T1000 (cell line): Measurements from ENCODE around the gene SLC49A3.
"Not testable (repeated sequence)": the region's sequence is repeated elsewhere in the genome, so short reads cannot be mapped to it uniquely, and the experiment has no call there.

ENCODE experiments used
- DNase-seq: peaks from one replicate; lab custom pipeline; 2025; ENCODE audit warnings: mixed read lengths; lab: John Stamatoyannopoulos, UW

SLC49A3 gene

DNA sequence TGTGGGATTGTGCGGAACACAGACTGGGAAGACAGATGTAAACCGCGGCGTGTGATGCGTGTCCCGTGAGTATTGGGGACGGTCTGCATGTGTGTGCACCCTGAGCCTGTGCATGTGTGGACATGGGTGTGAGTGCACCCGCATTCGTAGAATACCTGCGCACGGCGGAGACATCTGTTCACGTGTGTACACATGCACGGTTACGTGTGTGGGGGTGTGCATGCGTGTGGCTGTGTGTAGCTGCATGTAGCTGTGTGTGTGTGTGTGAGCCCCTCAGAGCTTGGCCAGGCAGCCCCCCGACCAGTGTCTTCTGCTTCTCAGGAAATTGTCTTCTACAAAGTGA lies 34.5 kb downstream of the SLC49A3 start:
- DNase-seq = no peak

DNA sequence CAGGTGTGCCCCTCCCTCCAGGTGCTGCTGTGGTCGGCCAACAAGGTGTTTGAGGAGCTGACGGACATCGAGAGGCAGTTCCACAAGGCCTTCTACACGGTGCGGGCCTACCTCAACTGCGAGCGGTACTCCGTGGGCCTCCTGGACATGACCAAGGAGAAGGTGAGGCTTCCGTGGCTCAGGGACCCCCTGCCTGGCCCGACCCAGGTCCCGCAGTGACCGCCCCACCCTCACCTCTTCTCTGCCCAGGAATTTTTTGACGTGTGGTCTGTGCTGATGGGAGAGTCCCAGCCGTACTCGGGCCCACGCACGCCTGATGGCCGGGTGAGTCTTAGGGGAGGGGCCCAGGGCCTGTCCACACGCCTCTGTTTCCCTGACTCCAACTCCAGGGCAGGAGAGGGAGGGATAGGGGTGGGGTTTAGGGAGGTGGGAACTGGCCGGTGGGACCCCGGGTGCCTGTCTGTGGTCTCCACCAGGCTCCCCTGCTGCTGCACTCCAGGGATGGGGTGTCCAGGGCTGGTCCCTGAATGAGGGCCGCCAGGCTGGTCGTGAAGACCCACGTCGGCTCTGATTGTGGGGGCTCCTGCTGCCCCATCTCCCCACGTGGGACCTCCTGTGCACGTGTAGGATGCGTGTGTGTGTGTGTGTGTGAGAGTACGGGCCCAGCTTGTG lies 35.0 kb downstream of the SLC49A3 start:
- DNase-seq = no peak

DNA sequence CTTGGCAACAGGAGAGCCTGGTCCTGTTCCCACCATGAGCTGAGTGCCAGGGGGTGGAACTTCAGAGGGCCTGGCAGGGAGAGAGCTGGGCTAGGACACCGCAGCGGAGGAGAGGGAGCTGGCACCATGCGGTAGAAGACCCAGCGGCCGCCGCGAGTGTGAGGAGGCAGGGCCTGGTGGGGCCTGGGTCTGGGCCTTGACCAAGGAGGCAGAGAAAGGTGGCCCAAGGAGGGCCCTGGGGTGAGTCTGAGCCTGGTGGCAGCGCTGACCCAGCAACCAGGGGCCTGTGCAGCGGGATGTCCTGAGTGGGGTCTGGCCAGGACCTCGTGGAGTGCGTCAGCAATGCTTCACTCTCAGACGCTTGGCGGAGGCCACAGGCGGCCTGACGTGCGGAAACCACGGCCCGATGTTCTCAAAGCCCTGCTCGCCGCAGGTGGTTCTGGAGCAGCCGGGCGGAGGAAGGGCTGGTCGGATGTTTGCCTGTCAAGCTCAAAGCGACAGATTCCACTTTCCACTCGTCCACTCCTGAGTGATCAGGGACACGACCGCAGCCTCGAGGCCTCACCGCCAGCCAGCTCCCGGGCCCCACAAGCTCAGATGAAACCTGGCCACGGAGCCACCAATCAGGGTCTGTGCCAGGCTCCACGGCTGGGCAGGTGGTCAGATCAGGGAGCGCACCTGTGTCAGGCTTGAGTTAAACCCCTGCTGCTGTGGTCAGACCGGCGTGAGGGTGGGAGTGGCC lies 35.7 kb downstream of the SLC49A3 start:
- no peak for DNase-seq

DNA sequence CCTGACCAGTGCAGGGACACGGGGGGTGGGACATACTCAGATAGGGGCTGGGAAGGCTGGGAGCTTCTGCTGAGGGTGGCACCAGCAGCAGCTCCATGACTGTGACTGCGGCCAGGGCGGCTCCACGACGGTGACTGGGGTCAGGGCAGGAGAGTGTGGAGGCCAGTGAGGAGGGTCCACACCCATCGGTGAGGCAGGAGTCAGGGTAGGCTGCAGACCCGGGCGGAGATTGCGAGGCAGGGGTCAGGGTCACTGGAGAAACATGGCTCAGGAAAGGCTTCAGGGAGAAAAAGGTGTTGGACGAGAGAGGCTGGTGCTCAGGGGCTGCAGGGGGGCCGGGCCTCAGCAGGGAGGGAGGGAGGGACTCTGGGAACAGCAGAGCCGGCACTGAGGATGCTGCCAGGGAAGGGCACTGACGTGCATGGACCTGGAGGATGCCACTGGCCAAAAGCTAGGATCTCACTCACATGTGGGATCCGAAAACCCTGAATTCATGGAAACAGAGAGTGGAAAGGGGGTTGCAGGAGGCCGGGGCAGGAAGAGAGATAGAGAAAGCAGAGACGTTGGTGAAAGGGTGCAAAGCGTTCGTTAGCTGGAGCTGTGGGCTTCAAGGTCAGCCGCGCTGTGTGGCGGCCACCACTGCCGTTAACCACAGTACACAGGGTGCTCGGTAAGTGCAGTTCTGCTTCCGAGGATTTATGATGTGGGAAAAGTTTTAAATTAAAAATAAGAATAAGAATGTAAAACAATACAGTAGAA lies 36.9 kb downstream of the SLC49A3 start:
- DNase-seq = no peak

DNA sequence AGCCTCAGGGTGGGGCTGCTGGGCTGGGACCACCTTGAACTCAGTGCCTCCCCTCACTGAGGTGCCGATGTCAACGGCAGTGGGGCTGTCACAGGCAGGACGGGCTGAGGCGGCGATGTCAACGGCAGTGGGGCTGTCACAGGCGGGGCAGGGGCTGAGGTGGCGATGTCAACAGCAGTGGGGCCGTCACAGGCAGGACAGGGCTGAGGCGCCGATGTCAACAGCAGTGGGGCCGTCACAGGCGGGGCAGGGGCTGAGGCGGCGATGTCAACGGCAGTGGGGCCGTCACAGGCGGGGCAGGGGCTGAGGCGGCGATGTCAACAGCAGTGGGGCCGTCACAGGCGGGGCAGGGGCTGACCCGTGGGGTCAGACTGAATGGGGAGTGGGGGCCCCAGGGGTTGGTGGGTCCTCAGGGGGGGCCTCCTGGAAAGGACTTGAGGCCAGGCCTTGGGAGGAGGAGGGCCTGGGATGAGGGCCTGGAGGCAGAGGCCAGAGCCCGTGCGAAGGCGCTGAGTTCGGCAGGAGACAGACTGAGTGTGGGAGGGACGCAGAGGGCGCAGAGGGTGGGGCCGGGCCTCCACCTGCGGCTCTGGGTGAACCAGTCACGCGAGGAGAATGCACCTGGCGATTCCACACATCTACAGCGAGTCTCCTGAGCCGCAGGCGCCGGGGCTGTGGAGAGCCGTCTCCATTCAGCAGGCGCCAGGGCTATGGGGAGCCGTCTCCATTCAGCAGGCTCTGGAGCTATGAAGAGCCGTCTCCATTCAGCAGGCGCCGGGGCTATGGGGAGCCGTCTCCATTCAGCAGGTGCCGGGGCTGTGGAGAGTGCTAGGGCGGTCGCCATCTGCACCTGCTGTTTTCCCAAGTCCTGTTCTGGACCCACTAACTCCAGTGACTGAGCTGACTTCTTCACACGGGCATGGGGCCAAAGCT lies 37.7 kb downstream of the SLC49A3 start:
- DNase-seq = no peak

DNA sequence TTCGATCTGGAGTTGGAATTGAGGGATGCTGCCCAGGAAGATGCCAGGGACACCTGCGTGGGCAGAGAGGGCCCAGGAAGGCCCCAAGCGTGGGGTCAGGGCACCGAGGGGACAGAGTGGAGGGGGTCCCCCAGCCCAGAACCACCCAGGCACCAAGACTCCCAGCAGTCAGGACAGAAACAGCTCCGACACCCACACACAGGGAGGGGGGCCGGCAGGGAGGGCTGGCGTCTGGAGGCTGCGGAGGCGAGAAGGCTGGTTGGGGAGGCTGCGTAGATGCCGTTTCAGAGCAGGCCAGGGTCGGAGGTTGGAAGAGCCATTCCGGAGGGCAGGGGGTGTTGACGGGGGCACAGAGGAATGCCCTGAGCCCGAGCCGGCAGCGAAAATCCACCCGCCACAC lies 38.5 kb downstream of the SLC49A3 start:
- DNase-seq = no peak

DNA sequence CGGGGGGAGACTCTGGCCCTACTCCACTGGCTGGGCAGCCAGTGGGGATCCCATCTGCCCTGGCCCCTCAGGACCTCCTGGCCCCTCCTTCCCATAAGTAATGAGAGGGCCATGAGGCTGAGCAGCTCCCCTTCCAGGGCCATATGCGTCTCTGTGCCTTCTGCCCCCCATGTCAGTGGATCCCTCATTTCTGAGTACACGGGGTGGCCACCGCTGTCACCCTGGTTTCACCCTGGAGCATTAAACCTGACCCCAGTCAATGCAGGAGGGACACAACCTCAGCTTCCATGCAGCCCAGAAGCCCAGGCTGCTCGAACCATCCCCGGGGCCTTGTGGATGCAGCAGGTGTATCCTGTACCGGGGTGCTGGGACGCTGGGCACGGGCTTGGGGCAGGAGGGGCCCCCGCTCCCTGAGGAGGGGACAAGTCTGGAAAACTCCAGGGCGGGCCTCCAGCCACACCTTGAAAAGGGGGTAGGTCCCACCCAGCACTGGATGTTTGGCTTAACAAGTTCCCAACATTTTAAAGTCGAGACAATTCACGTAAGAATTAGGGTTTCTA lies 39.1 kb downstream of the SLC49A3 start:
- no peak for DNase-seq

DNA sequence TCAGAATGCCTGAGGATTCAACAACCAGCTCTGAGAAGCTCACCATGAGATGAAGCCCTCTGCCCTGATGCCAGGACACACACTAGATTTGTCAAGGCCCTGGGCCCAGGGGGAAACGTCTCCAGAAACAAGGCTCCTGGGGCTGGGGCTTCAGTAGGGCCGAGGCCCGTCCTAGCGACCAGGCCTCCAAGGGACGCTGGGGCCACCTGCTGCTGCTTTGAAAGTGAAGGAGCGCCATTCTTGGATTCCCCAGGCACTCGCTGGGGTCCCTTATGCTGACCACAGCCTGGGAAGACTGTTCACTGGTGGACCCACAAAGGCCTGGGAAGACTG lies 39.7 kb downstream of the SLC49A3 start:
- DNase-seq = no peak

DNA sequence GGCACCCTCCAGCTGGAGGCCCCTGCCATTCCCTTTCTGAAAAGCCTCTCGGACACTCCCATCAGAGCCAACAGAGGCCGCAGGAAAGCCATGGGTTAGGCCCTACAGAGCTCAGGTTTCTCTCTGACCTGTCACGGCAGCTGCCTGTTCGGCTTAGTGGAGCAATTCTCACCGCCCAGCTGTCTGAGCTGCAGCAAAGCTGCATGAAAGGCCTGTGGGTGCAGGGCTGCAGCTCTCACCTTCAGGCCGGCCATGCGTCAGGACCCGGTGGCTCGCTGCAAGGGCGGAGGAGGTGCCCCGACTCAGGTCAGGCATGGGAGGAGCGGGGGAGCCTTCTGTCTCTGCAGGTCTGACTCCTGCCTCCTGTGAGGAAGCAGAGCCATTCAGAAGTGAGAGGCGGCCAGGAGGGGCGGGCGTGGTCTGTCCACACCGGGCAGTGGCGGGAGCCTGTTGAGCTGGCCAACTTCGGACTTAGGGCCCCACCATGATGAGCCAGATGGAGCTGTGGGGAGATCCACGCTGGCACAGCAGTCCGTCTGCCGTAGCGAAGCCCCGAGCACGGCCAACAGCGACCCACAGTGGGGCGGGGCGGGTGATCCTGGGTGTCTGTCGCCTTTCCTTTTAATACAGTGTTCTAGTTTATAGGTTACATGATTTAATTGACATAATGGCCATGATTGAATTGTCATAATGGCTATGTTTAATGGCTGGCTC lies 40.2 kb downstream of the SLC49A3 start:
- DNase-seq = no peak

DNA sequence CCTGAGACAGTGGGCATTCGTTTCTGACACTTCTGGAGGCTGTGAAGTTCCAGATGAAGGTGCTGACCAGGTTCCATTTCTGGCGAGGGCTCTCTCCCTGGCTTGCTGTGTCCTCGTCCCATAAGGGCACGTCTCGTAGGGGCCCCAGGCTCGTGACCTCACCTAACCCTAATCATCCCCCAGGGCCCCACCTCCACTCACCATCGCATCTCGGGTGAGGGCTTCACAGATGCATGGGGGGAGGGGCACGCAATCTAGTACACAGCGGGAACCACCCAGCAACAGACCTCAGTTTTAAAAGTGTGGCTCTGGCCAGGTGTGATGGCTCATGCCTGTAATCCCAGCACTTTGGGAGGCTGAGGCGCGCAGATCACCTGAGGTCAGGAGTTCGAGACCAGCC lies 41.5 kb downstream of the SLC49A3 start:
- DNase-seq = no peak

DNA sequence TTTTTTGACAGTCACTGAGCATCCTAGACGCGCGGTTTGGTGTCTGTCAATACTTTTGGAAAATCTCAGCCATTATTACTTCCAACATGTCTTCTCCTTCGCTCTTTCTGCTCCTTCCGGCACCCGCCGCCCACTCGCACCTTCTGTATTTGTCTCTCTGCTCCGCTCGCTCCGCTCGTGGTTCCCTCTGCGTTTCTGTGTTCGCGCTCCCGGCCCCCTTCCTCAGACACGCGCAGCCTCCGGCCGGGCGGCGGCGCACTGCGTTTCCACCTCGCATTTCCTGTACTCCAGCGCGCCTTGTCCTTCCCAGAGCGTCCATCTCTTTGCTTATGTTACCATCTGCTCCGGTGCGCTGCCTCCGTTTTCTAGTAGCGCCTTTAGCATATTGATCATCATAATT lies 42.5 kb downstream of the SLC49A3 start:
- DNase-seq = no peak

DNA sequence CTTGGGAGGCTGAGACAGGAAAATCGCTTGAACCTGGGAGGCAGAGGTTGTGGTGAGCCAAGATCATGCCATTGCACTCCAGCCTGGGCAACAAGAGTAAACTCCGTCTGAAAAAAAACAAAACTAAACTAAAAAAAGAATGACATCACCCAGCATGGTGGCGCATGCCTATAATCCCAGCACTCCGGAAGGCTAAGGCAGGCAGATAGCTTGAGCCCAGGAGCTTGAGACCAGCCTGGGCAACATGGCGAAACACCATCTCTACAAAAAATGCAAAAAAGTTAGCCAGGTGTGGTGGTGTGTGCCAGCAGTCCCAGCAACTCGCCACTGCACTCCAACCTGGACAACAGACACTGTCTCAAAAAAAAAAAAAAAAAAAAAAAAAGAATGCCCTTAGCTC lies 46.6 kb downstream of the SLC49A3 start:
- DNase-seq = not testable (repeated sequence)

DNA sequence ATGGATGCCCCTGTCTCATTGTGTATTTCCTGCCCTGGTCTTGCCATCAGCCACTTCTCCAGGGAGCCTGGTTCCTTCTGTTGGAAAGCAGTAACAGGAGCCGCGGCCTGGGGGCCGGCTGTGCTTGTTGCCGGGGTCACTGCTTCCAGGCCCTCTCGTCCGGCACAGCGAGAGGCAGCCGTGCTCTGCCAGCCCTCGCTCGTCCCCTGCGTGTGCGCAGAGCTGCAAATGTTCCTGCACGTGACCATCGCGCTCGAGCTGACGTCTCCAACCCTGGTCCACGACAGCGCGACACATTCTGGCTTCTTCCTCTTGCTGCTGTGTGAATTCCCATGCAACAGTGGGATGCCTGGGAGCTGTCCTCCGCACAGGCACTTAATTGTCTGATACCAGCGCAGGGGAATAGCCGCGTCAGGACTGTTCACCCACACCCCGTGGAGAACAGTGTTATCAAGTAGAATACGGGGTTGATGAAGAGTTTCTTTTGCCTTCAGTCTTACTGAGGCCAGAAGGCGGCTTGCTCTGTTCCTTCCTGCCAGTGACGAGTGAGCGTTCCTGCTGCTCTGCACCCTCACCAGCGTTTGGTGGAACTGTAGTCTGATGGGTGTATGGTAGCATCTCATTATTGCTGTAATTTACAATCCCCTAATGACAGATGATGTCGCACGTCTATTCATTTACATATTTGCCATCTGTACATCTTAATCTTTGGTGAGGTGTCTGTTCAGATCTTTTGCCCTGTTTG lies 51.2 kb downstream of the SLC49A3 start:
- DNase-seq = no peak

DNA sequence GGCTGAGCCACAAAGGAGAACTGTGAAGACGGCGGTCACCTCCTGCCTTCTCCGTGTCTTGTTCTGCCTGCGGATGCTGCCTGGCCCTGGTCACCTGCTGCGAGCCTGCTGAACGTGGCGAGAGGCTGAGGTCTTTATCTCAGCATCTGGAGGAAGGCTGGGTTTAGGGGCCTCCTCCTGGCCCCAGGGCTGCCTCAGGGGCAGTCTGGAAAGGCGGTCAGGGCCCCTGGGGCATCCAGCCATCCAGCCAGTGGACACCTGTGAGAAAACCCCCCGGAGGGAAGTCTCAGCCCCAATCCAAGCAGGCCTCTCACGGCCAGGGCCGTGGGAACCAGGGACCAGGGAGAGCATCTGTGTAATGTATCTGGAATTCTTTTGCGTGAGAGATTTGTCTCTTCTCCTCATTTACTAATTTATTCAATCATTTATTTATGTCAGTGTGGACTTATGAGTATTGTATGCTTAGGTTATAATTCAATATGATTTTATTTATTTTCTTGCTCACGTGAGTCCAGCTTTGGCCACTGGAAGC lies 52.3 kb downstream of the SLC49A3 start:
- DNase-seq = no peak

DNA sequence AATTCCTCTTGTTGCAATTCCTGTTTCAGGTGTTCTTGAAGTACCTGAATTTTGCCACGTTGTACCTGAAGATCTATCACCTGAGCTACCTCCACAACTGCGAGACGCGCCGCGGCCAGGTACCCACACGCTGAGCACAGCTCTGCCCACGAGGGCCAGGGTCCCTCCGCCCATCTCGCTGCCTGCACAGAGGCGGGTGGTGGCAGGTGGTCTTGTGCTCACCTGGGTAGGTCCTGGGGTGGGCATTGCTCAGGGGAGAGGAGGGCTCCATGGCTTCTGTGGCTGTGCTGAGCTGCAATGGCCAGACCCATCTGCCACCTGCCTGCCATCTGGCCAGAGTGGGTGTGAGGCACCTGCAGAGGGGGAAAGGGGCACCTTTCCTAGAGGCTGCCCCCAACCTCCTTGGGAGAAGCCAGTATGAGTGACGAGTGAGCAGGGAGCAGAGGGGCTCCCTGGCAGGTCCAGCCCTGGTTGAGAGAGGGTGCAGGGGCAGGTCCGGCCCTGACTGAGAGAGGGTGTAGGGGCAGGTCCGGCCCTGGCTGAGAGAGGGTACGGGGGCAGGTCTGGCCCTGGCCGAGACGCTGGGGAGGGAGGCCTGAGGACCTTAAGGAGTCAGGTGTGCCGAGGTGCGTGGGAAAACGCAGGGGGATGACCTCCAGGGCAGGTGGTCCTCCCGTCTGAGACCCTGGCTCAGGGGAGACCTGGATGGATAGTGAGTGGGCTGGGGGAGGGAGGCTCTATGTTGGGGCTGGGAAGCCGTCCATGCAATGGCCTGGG lies 52.9 kb downstream of the SLC49A3 start:
- DNase-seq = no peak

DNA sequence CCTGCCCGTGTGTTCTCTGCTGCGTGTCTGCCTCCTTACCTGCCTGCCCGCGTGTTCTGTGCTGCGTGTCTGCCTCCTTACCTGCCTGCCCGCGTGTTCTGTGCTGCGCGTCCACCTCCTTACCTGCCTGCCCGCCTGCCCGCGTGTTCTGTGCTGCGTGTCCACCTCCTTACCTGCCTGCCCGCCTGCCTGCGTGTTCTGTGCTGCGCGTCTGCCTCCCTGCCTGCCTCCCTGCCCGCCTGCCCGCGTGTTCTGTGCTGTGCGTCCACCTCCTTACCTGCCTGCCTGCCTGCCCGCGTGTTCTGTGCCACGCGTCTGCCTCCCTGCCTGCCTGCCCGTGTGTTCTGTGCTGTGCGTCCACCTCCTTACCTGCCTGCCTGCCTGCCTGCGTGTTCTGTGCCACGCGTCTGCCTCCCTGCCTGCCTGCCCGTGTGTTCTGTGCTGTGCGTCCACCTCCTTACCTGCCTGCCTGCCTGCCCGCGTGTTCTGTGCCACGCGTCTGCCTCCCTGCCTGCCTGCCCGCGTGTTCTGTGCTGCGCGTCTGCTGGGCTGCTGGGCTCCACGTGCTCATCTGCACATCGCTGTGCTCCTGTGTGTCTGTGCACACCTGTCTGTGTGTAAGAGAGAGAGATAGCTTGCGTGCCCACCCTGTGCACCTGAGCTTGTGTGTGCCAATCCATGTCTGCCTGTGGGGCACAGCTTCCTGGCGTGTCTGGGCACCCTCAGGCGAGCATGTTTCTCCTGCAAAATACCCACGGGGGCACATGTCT lies 53.7 kb downstream of the SLC49A3 start:
- not testable (repeated sequence) for DNase-seq

DNA sequence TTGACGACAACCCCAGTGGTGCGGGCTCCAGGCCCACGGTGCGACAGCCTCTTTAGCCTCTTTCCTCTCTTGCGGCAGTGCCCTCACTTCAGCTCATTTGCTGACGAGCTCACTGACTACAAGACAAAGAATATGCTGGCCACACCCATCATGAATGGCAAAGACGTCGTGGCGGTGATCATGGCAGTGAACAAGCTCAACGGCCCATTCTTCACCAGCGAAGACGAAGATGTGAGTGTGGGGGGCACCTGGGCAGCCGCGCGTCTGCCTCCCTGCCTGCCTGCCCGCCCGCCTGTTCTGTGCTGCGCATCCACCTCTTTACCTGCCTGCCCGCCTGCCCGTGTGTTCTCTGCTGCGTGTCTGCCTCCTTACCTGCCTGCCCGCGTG lies 54.4 kb downstream of the SLC49A3 start:
- DNase-seq = no peak

DNA sequence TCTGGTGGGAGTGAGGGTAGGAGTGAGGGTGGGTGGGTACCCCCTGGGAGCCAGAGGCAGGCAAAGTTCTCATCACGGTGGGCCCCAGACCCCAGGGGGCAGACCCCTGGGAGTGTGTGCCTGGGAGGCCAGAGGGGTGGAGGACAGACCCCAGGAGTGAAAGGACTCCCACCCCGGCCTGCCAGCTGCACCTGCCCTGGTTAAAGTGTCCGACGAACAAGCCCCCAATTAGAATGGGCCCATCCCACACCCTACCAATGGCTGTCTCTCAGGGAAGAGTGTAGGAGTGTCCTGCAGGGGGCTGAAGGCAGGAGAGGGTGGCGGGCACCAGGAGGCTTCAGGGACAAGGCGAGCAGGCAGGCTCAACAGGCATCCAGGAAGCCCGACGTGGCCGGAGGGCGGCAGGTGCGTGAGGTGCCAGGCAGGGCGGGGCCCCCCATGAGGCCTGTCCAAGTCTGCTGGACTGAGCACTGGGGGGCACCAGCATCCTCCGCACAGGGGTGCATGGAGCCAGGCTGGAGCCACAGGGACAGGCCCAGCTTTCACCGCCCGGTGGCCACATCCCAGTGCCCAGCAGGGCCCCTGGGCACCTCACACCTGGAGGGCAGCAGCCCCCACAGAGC lies 54.9 kb downstream of the SLC49A3 start:
- no peak for DNase-seq
